ENCODE measurements around the gene MTCL1.

The MTCL1 gene

GRCh38 chr18:8726281-8726680 lies 20.9 kb downstream of the MTCL1 start:
- Histone ChIP-seq H3K36me3 (ENCODE audit: control insufficient read depth, insufficient read depth, low read length) (peaks cover 2% of the 10 kb centered on the region), H3K18ac (ENCODE audit: low read length) (no peak overlapping the region), H3K9ac (ENCODE audit: low read length) (no peak overlapping the region), H2BK15ac (replicated peaks; ENCODE audit: low read depth) (no peak overlapping the region), H3K79me1 (ENCODE audit: low read length) (peaks cover 3% of the 10 kb centered on the region), H3K4me1 (ENCODE audit: control insufficient read depth, low read depth, low read length) (no peaks in the 10 kb centered on the region), H3K27me3 (ENCODE audit: insufficient read depth, low read length, poor library complexity) (no peaks in the 10 kb centered on the region), H3K79me2 (ENCODE audit: control insufficient read depth, insufficient read depth, low read length) (peaks cover 7% of the 10 kb centered on the region), H3K27ac (ENCODE audit: low read depth, low read length) (no peak overlapping the region), H2AK5ac (ENCODE audit: low read length) (no peak overlapping the region), H2BK5ac (ENCODE audit: low read length) (no peak overlapping the region), H3K4me3 (ENCODE audit: low read length) (no peak overlapping the region), H3K56ac (ENCODE audit: low read length) (no peak overlapping the region), H3K23ac (ENCODE audit: low read length) (no peak overlapping the region), H3K4me2 (ENCODE audit: low read length) (no peak overlapping the region), H3K4ac (ENCODE audit: low read depth, low read length) (no peak overlapping the region), H4K8ac (ENCODE audit: low read depth, low read length) (no peak overlapping the region), H2BK120ac (ENCODE audit: low read depth, low read length) (no peak overlapping the region), H4K5ac (ENCODE audit: low read length) (no peak overlapping the region)
- no CpG with 5 or more reads among the region's 17 CpGs for WGBS (ENCODE audit: extremely low coverage, insufficient coverage, low lambda C conversion rate)
- no peak for DNase-seq

GRCh38 chr18:8726963-8727705 lies 21.8 kb downstream of the MTCL1 start:
- Histone ChIP-seq H2AK5ac (ENCODE audit: low read length) (no peak overlapping the region), H3K4me3 (ENCODE audit: low read length) (no peak overlapping the region), H3K9ac (ENCODE audit: low read length) (no peak overlapping the region), H3K4ac (ENCODE audit: low read depth, low read length) (no peak overlapping the region), H2BK15ac (replicated peaks; ENCODE audit: low read depth) (no peak overlapping the region), H3K79me1 (ENCODE audit: low read length) (peaks cover 3% of the 10 kb centered on the region), H3K36me3 (ENCODE audit: control insufficient read depth, insufficient read depth, low read length) (peaks cover 2% of the 10 kb centered on the region), H3K4me2 (ENCODE audit: low read length) (no peak overlapping the region), H3K4me1 (ENCODE audit: control insufficient read depth, low read depth, low read length) (no peaks in the 10 kb centered on the region), H4K8ac (ENCODE audit: low read depth, low read length) (no peak overlapping the region), H3K18ac (ENCODE audit: low read length) (no peak overlapping the region), H3K23ac (ENCODE audit: low read length) (no peak overlapping the region), H4K5ac (ENCODE audit: low read length) (no peak overlapping the region), H2BK5ac (ENCODE audit: low read length) (no peak overlapping the region), H3K79me2 (ENCODE audit: control insufficient read depth, insufficient read depth, low read length) (peaks cover 7% of the 10 kb centered on the region), H3K27ac (ENCODE audit: low read depth, low read length) (no peak overlapping the region), H2BK120ac (ENCODE audit: low read depth, low read length) (no peak overlapping the region), H3K56ac (ENCODE audit: low read length) (no peak overlapping the region), H3K27me3 (ENCODE audit: insufficient read depth, low read length, poor library complexity) (no peaks in the 10 kb centered on the region)
- DNase-seq = no peak
- no CpG with 5 or more reads among the region's 4 CpGs for WGBS (ENCODE audit: extremely low coverage, insufficient coverage, low lambda C conversion rate)

GRCh38 chr18:8730080-8730827 lies 24.9 kb downstream of the MTCL1 start:
- Histone ChIP-seq H2BK5ac (ENCODE audit: low read length) (no peak overlapping the region), H4K5ac (ENCODE audit: low read length) (no peak overlapping the region), H3K36me3 (ENCODE audit: control insufficient read depth, insufficient read depth, low read length) (peaks cover 2% of the 10 kb centered on the region), H3K56ac (ENCODE audit: low read length) (no peak overlapping the region), H3K23ac (ENCODE audit: low read length) (no peak overlapping the region), H3K4me1 (ENCODE audit: control insufficient read depth, low read depth, low read length) (peaks cover 4% of the 10 kb centered on the region), H2BK15ac (replicated peaks; ENCODE audit: low read depth) (no peak overlapping the region), H3K4me2 (ENCODE audit: low read length) (no peak overlapping the region), H3K27me3 (ENCODE audit: insufficient read depth, low read length, poor library complexity) (no peaks in the 10 kb centered on the region), H3K4me3 (ENCODE audit: low read length) (no peak overlapping the region), H3K18ac (ENCODE audit: low read length) (no peak overlapping the region), H3K27ac (ENCODE audit: low read depth, low read length) (no peak overlapping the region), H3K79me2 (ENCODE audit: control insufficient read depth, insufficient read depth, low read length) (peaks cover 5% of the 10 kb centered on the region), H2AK5ac (ENCODE audit: low read length) (no peak overlapping the region), H3K9ac (ENCODE audit: low read length) (no peak overlapping the region), H4K8ac (ENCODE audit: low read depth, low read length) (no peak overlapping the region), H2BK120ac (ENCODE audit: low read depth, low read length) (no peak overlapping the region), H3K4ac (ENCODE audit: low read depth, low read length) (no peak overlapping the region), H3K79me1 (ENCODE audit: low read length) (peaks cover 1% of the 10 kb centered on the region)
- no peak for DNase-seq
- no CpG with 5 or more reads among the region's 16 CpGs for WGBS (ENCODE audit: extremely low coverage, insufficient coverage, low lambda C conversion rate)

GRCh38 chr18:8732442-8733360 lies 27.3 kb downstream of the MTCL1 start:
- Histone ChIP-seq H3K18ac (ENCODE audit: low read length) (no peak overlapping the region), H4K5ac (ENCODE audit: low read length) (no peak overlapping the region), H2BK15ac (replicated peaks; ENCODE audit: low read depth) (no peak overlapping the region), H4K8ac (ENCODE audit: low read depth, low read length) (no peak overlapping the region), H3K27me3 (ENCODE audit: insufficient read depth, low read length, poor library complexity) (no peaks in the 10 kb centered on the region), H3K4me3 (ENCODE audit: low read length) (no peak overlapping the region), H2AK5ac (ENCODE audit: low read length) (no peak overlapping the region), H3K4me2 (ENCODE audit: low read length) (no peak overlapping the region), H3K23ac (ENCODE audit: low read length) (no peak overlapping the region), H3K27ac (ENCODE audit: low read depth, low read length) (no peak overlapping the region), H3K36me3 (ENCODE audit: control insufficient read depth, insufficient read depth, low read length) (no peaks in the 10 kb centered on the region), H2BK5ac (ENCODE audit: low read length) (no peak overlapping the region), H3K4me1 (ENCODE audit: control insufficient read depth, low read depth, low read length) (peaks cover 4% of the 10 kb centered on the region), H3K79me1 (ENCODE audit: low read length) (peaks cover 1% of the 10 kb centered on the region), H3K79me2 (ENCODE audit: control insufficient read depth, insufficient read depth, low read length) (peaks cover 2% of the 10 kb centered on the region), H2BK120ac (ENCODE audit: low read depth, low read length) (no peak overlapping the region), H3K56ac (ENCODE audit: low read length) (peak overlapping the region; percentile 57), H3K4ac (ENCODE audit: low read depth, low read length) (peak overlapping the region; percentile 26), H3K9ac (ENCODE audit: low read length) (no peak overlapping the region)
- no CpG with 5 or more reads among the region's 22 CpGs for WGBS (ENCODE audit: extremely low coverage, insufficient coverage, low lambda C conversion rate)
- peak; percentile 30 for DNase-seq

GRCh38 chr18:8734496-8734895 lies 29.1 kb downstream of the MTCL1 start:
- DNase-seq = no peak
- H2AK5ac ChIP-seq (ENCODE audit: low read length) = no peak overlapping the region
- H3K4me3 ChIP-seq (ENCODE audit: low read length) = no peak overlapping the region
- no peaks in the 10 kb centered on the region for H3K27me3 ChIP-seq (ENCODE audit: insufficient read depth, low read length, poor library complexity)
- H3K18ac ChIP-seq (ENCODE audit: low read length) = no peak overlapping the region
- H2BK120ac ChIP-seq (ENCODE audit: low read depth, low read length) = no peak overlapping the region
- no peak overlapping the region for H3K56ac ChIP-seq (ENCODE audit: low read length)
- no peak overlapping the region for H4K5ac ChIP-seq (ENCODE audit: low read length)
- peaks cover 5% of the 10 kb centered on the region for H3K79me1 ChIP-seq (ENCODE audit: low read length)
- H3K4ac ChIP-seq (ENCODE audit: low read depth, low read length) = no peak overlapping the region
- H3K23ac ChIP-seq (ENCODE audit: low read length) = no peak overlapping the region
- H2BK5ac ChIP-seq (ENCODE audit: low read length) = no peak overlapping the region
- no CpG with 5 or more reads among the region's 5 CpGs for WGBS (ENCODE audit: extremely low coverage, insufficient coverage, low lambda C conversion rate)
- H3K9ac ChIP-seq (ENCODE audit: low read length) = no peak overlapping the region
- no peak overlapping the region for H2BK15ac ChIP-seq (replicated peaks; ENCODE audit: low read depth)
- no peak overlapping the region for H3K27ac ChIP-seq (ENCODE audit: low read depth, low read length)
- no peak overlapping the region for H3K4me2 ChIP-seq (ENCODE audit: low read length)
- peaks cover 2% of the 10 kb centered on the region for H3K79me2 ChIP-seq (ENCODE audit: control insufficient read depth, insufficient read depth, low read length)
- no peak overlapping the region for H4K8ac ChIP-seq (ENCODE audit: low read depth, low read length)
- H3K36me3 ChIP-seq (ENCODE audit: control insufficient read depth, insufficient read depth, low read length) = no peaks in the 10 kb centered on the region
- H3K4me1 ChIP-seq (ENCODE audit: control insufficient read depth, low read depth, low read length) = peaks cover 4% of the 10 kb centered on the region

All from mesendoderm (in vitro differentiated cells).